GM10266 (cell line): ENCODE results near the gene PTPRB.

Experiments used
- DNase-seq: peaks from one replicate; pipeline ENCODE4 v3.0.0; 2012; ENCODE audit errors: extremely low spot score
- TF ChIP-seq, protein P1 (sequence below): IDR thresholded peaks from 2 replicates; pipeline ENCODE4 v1.5.1; 2012; ENCODE audit warnings: mild to moderate bottlenecking, low read depth; ENCODE audit not compliant: control insufficient read depth, insufficient read depth; ENCODE audit errors: missing control alignments

The PTPRB gene

DNA sequence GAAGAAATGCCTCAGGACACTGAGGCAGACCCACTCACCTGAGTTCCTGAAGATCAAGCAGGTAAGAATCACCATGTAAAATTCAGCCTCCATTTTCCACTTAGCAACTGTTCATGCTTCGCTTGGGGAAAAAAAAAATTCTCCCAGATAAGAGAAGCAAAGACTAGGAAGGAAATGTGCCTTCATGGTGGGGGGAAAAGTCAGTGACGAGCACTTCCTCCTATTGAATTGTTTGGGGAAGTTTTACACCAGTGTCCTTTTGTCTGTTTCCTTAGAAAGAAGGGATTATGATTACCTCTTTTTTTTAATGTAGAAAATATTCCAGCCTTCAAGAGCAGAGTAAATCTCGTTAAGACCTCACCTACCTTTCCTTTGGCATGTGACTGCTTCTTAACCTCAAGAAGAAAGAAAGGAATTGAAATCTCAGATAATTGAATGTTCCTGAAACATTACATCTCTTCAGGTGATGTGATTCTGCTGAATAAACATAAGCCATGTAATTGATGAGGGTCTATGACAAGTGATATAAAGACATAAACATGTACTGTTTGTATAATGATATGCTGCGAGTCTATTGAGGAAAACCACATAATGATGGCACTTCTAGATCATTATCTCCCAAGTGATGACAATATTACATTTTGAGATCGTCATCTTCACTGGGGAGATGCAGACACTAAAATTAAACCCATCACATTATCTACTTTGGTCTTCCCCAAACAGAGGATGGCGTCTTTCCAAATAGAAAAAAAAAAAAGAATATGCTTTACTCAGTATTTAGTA is at the start of gene PTPRB:
Gene PTPRB (minus strand): TSS at position 127 of the 783 bp plus-strand sequence. CDS start 34 bp downstream, at position 93.
- no peak for DNase-seq
- TF ChIP-seq, protein P1, sequence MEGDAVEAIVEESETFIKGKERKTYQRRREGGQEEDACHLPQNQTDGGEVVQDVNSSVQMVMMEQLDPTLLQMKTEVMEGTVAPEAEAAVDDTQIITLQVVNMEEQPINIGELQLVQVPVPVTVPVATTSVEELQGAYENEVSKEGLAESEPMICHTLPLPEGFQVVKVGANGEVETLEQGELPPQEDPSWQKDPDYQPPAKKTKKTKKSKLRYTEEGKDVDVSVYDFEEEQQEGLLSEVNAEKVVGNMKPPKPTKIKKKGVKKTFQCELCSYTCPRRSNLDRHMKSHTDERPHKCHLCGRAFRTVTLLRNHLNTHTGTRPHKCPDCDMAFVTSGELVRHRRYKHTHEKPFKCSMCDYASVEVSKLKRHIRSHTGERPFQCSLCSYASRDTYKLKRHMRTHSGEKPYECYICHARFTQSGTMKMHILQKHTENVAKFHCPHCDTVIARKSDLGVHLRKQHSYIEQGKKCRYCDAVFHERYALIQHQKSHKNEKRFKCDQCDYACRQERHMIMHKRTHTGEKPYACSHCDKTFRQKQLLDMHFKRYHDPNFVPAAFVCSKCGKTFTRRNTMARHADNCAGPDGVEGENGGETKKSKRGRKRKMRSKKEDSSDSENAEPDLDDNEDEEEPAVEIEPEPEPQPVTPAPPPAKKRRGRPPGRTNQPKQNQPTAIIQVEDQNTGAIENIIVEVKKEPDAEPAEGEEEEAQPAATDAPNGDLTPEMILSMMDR: no peak

DNA sequence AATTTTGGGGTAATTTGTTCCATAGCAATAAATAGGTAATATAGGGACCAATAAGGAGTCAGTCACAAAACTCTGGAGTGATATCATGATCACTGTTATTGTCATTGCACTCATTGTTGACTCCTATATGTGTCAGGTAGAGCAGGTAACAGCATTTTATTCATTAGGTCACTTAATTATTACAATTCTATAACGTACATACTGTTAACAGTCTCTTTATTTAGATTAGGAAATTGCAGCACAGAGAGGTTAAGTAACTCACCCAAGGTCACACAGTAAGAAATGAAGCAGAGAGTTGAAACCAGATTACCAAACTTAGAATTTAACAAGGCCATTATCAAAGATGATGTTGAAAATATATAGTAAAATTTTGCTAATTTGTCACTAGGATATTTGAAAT is 49.7 kb upstream of the PTPRB start:
- TF ChIP-seq, protein P1: no peak
- DNase-seq: no peak

DNA sequence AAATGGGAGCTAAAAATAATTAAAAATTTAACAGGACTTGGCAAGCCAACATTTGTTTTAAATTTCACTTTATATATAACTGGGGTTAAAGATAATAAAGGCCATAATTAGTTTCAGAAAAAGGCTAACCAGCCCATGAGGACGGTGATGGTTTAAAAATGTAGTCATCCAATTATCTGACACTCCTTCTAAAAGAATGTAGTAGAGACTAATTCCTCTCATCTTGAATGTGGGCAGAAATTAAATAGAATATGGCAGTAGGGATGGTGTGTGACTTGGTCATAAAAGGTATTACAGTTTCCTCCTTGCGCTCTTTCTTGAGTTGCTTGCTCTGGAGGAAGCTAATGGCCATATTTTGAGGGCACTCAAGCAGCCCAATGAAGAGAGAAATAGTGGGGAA is 49.1 kb upstream of the PTPRB start:
- TF ChIP-seq, protein P1: no peak
- no peak for DNase-seq

- DNase-seq: no peak
- TF ChIP-seq, protein P1: no peak
These were observed 46.7 kb upstream of the PTPRB start for GRCh38 chr12:70683976-70684375.

DNA sequence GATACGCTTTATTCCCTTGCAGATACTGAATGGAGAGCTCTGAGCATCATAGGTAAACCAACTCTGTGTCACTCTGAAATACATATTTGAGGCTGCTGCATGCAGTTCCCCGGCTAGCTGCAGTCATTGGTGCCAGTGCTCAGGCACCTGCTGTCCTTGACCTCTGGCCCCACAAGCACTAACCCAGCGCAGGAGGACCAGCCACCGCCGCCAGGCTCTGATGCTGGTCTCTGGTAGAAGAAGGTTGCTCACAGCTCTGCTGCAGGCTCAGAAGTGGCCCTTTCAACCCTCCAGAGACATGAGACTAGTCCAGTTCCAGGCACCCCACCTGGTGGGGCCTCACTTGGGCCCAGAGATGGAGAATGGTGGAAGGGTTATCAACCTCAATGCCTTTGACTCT is 34.5 kb upstream of the PTPRB start:
- DNase-seq: no peak

DNA sequence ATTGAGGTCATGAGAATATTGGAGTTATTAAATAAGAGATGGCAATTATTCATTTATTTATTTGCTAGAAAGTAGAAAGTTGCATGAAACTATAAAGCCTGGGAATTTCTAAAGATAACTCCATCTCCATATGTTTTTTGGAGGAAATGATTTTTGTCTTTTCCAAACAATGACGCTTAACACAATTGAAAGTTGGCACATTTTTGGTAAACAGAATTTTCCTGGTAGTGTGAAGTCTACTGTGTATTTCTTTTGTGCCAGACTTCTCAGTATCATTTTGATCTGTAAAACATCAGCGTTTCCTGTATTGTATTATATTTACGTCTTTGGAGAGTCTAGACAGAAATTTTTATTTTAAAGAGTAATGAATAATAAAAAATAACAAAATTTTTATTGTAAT is 33.7 kb upstream of the PTPRB start:
- TF ChIP-seq, protein P1: no peak
- no peak for DNase-seq

More for the DNA sequence above, 34.5 kb upstream of the PTPRB start:
- TF ChIP-seq, protein P1: no peak

- no peak for DNase-seq
- TF ChIP-seq, protein P1: no peak
These were observed 30.0 kb upstream of the PTPRB start for GRCh38 chr12:70667253-70667652.
